Superior temporal gyrus (tissue), 1 donor: ENCODE data around the gene MYLK.

Experiments
- DNase-seq: peaks from one replicate; pipeline ENCODE4 v3.0.0-alpha.2; 2016; ENCODE audit errors: extremely low spot score

MYLK gene

DNA sequence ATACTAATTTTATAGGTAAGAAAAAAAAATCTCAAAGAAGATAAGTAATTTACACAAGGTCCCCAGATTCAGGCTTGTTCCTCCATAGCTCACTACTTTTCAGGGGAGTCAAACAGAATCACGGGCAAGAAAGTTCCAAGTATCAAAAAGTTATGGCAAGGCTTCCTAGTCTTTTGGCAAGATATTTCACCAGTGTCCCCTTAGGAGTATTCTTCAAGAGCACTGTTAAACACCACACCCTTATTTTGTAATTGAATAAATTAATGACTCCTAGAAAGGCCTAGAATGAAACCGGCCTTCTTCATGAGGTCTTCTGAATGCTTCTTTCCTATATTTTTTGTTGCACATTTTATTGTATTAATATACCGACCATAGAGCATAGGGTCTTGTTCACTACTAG, 109.7 kb downstream of the MYLK start:
- no peak for DNase-seq

DNA sequence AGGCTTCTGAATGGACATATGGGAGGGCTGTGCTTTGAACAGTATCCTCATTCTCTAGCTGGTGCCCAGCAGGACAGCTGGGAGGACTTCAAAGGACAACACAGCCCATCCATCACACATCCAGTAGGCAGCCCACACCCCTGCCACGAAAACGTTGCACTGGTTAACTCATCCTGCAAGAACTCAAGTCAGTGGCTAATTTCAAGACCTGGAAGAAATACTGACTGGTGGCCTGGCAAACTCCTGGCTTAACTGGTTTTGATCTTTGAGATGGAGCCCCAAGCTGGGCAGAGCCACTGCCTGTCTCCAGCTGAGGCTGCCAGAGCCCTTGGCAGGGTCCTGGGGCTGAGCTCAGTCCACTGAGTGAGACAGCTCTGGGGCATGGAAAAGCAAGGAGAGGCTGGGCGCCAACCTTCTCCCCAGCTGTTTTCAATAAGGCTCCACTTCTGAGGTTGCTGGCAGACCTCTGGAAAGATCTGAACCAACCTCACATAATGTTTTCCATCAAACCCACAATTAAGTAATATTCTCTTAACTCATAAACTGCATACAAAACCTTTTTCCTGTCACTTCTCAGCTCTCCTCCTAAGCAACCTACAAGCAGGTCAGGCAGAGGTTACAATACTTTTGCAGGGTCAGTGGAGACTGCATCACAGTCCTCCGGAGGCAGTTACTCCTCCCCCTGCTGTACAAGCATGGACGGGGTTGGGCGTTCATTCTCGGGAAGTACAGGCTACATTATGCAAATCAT, 110.3 kb downstream of the MYLK start:
- DNase-seq: peak; percentile 83

DNA sequence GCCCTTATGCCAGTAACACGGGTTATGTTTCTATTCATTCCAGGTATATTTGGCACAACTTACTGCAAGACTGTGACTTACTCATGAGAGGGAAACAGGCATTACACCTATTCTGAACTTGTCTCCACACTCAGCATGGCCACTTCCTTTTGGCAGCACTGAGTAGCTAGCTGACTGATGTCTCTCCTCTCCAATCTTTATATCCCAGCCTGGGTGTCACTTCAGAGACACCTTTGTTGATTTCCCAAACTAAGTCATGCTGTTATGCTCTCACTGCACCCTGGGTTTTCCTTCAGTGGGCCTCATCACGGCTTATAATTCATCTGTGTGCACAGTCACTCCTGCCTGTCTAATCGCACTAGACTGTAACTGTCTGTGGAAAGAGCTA, 114.8 kb downstream of the MYLK start:
- DNase-seq: no peak

DNA sequence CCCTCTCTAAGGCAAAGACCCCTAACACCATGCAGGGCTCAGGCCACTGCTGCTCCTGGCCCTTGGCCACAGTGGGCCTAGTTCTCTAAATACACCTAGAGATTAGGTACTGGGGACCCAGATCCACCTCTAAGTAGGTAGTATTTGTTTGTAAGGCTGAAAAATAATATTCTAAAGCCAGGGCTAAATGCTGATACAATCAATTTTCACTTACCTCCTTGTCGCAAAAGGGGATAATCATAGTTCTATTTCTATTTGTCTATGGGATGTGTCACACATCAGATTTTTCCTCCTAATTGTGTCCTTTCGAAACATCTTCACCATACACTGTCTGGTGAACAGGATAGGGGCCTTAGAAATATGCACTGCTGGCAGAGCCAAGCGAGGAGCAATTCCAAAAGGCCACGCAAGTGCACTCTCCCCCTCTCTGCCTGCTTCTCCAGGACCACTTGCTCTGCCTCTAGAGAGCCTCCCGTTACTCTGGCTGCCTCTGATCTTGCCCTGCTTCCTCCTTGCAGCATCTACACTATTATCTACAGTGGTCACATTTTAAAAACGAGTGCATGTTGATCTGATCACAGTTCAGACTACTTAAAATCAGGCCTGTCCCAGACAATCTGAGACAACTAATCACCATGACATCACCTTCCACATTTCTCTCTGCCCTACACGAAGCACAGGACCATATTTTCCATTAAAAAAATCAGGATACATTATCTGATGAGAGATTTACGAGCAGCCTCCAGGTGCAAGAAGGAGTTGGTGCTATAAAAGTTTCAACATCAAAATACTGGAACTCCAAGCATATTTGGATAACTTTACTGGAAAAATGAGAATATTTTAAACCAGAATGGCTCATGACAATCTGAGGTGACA, 115.4 kb downstream of the MYLK start:
- DNase-seq: no peak

GRCh38 chr3:123767564-123768292, 116.4 kb downstream of the MYLK start:
- DNase-seq: no peak

DNA sequence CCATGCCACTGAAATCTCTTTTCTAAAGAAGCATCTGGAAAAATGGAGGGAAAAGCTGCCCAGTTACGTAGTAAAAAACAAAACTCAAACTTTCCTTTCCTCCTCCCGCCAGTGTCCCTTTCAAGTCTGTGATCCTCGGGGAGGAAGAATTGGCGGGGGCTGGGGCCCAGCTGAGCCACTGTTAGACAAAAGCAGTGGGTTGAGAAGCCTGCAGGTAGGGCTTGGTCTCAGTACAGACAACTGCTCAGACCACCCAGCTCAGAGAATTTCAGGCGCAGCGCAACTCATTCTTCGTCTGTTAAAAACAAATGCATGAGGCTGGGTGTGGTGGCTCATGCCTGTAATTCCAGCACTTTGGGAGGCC, 117.1 kb downstream of the MYLK start:
- DNase-seq: no peak

- no peak for DNase-seq
These were observed 117.7 kb downstream of the MYLK start for GRCh38 chr3:123766193-123767008.

DNA sequence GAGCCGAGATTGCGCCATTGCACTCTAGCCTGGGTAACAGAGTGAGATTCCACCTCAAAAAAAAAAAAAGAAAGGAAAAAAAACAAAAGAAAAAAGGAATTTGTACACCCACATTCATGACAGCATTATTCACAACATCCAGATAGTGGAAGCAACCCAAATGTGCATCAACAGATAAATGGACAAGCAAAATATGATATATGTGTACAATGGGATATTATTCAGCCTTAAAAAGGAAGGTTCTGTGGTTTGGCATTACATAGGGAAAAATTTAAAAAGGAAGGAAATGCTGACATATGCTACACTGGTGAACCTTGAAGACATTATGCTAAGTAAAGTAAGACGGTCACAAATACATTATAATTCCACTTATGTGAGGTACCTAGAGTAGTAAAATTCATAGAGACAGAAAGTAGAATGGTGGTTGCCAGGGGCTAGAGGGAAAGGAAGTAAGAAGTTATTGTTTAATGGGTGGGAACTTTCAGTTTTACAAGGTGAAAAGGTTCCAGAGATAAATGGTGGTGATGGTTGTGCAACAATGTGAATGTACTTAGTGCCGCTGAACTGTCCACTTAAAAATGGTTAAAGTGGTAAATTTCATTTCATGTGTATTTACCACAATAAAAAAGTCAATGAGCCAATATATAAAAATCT, 118.5 kb downstream of the MYLK start:
- no peak for DNase-seq

DNA sequence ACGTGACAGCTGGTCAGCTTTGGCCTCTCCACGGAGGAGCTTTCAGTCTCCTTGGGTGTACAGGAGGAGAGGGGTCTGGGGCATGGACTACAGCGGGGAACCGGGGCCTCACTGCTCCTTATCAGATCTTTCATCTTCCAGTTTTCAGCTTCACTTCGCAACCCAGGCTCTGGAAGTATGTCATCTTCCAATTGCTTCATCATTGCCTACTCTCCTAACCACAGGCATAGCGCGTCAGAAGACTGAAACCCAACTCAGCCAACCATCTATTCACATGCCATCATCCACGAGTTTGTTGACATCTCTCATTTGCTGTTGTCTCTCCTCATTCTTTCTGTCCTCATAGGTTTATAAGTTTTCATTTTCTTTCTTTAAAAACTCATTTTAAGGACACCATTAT, 119.5 kb downstream of the MYLK start:
- DNase-seq: no peak

DNA sequence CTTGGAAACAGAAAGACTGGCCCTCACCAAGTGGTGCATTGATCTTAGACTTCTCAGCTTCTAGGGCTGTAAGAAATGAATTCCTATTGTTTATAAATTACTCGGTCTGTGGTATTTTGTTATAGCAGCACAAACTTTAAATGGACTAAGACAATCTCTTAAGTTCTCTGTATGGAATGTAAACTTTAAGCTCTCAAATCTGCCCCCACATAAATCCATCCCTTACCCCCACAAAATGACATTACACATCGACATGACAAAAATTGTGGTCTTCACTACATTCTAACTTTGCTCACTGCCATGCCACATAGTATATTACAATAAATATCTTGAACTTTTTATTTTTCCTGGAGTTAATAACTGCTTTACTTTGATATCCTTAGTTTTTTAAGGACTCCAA, 121.3 kb downstream of the MYLK start:
- no peak for DNase-seq

- DNase-seq: no peak
These were observed 123.3 kb downstream of the MYLK start for GRCh38 chr3:123760817-123761216.

DNA sequence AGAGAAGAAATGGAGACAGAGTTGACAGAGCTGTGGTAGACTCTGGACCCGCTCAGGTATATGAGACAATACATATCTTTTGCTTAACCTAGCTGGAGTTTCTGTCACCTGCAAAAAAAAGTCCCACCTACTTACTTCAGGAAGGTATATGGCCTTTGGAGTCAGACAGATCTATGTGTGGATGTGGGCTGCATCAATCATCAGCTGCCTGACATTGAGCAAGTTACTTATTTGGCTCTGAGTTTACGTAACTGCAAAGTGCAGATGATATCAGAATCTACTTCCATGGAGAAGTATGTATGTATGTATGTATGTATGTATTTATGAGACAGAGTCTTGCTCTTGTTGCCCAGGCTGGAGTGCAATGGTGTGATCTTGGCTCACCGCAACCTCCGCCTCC, 124.3 kb downstream of the MYLK start:
- DNase-seq: no peak

- no peak for DNase-seq
These were observed 124.8 kb downstream of the MYLK start for GRCh38 chr3:123759311-123759710.

- peak; percentile 53 for DNase-seq
These were observed 126.0 kb downstream of the MYLK start for GRCh38 chr3:123758081-123758564.

DNA sequence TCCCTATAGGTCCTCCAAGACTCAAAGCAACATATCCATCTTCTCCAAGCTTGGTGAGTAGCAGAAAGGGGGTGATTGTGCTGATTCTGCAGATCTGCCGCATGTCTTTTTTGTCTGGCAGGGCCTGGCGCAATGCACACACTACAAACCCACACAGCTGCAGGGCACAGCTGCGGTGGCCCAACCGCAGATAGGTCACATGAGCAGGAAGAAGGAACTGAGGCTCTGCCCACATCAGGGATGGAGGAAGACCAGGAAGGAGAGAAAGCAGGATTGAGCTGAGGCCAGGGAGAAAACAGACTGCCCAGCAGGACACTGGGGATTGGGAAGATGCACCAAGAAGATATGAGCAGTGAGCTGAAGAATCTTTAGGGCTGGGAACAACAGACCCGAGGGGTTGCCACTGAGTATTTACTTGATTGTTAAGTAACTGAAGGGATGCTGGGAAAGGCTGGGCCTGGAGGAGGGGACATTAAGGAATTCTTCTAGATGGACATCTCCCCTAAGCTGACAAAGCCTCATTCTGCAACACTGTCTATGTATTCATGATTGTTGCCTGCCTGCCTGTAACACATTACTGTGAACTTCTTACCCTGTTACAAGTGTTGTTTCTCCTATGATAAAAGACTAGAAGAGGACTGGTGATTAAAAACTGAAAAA, 126.7 kb downstream of the MYLK start:
- peak; percentile 86 for DNase-seq

GRCh38 chr3:123755501-123755900, 128.6 kb downstream of the MYLK start:
- DNase-seq: no peak

DNA sequence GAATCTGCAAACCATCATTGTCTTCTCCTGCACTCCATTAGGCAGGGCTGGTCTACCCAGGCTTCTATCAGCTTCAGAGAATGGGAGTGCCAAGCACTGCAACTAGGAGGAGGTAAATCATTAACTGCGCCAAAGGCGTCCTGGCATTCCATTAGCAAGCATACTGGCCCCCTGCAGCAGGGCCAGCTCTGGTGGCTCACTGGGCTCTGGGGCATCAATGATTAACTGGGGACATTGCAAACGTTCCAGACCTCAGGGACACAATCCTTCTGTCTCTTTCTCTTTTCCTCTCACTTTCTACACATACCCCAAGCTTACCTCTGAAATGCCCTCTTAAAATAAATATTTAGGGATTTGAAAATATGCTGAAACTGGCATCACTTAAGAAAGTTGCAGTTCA, 129.0 kb downstream of the MYLK start:
- no peak for DNase-seq

DNA sequence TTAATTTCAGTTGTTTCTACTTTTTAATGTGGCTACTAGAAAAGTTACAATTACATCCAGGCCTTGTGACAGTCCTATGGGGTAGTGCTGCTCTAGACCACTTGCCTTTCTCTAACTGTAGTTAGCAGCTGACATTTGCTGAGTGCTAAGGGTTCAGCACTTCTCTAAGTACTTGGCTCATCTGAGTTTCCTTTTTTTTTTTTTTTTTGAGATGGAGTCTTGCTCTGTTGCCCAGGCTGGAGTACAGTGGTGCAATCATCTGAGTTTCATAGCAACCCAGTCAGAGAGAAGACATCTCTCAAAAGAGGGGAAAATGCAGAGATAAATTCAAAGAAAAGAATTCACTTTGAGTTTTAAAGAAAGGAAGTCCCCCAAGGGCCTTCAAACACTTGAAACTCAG, 130.8 kb downstream of the MYLK start:
- DNase-seq: no peak

DNA sequence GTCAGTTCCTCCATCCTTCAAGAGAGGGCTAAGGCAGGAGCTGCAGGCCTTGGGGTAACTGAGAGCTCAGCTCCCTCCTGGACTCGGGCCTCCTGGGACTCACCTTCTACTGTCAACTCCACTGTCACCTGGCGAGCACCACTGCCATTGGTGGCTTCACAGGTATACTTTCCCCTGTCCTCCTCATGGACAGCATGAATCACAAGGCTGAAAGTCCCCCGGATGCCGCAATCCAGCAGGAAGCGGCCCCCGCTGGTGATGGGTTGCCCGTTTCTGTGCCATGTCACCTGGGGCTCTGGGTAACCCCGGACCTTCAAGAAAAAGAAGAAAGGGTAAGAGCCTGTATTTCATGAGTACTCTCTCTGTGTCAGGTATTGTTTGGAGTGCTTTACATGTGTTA, 131.9 kb downstream of the MYLK start:
- DNase-seq: no peak

- DNase-seq: no peak
These were observed 132.7 kb downstream of the MYLK start for GRCh38 chr3:123751433-123751832.
